Measurements from ENCODE around the gene SRRM2.

The SRRM2 gene

GRCh38 chr16:2752035-2752849, at the start of gene SRRM2:
Gene SRRM2, plus strand, starts transcription at chr16:2752638. Its CDS starts 3,727 bp downstream, at chr16:2756365.
- no peak for TF ChIP-seq CTCF (IDR thresholded peaks at IDR 0.05; ENCODE audit: low read length, missing control alignments)
- DNase-seq (ENCODE audit: low read depth) = peak; percentile 97
- peak within 1 kb of the TSS; percentile 94 for H3K4me3 ChIP-seq (replicated peaks; ENCODE audit: low read depth, low read length)

- no peak for DNase-seq (ENCODE audit: low read depth)
- TF ChIP-seq CTCF (IDR thresholded peaks at IDR 0.05; ENCODE audit: low read length, missing control alignments) = no peak
- no peak overlapping the region for H3K4me3 ChIP-seq (replicated peaks; ENCODE audit: low read depth, low read length)
Observed at GRCh38 chr16:2702871-2703745, 49.3 kb upstream of the SRRM2 start.

GRCh38 chr16:2704166-2704982, 48.1 kb upstream of the SRRM2 start:
- no peak for TF ChIP-seq CTCF (IDR thresholded peaks at IDR 0.05; ENCODE audit: low read length, missing control alignments)
- H3K4me3 ChIP-seq (replicated peaks; ENCODE audit: low read depth, low read length) = no peak overlapping the region
- no peak for DNase-seq (ENCODE audit: low read depth)

GRCh38 chr16:2704983-2705275, 47.5 kb upstream of the SRRM2 start:
- DNase-seq (ENCODE audit: low read depth) = no peak
- no peak for TF ChIP-seq CTCF (IDR thresholded peaks at IDR 0.05; ENCODE audit: low read length, missing control alignments)
- H3K4me3 ChIP-seq (replicated peaks; ENCODE audit: low read depth, low read length) = no peak overlapping the region

- TF ChIP-seq CTCF (IDR thresholded peaks at IDR 0.05; ENCODE audit: low read length, missing control alignments) = no peak
- H3K4me3 ChIP-seq (replicated peaks; ENCODE audit: low read depth, low read length) = no peak overlapping the region
- DNase-seq (ENCODE audit: low read depth) = no peak
Observed at GRCh38 chr16:2705351-2705750, 47.1 kb upstream of the SRRM2 start.

GRCh38 chr16:2706085-2706484, 46.4 kb upstream of the SRRM2 start:
- H3K4me3 ChIP-seq (replicated peaks; ENCODE audit: low read depth, low read length) = no peak overlapping the region
- TF ChIP-seq CTCF (IDR thresholded peaks at IDR 0.05; ENCODE audit: low read length, missing control alignments) = no peak
- no peak for DNase-seq (ENCODE audit: low read depth)

Data from fibroblast of pulmonary artery (primary cell).